Measurements from ENCODE around the gene SPEM1.

GRCh38 chr17:7466318-7466638, 46.2 kb downstream of the SPEM1 start:
- TF ChIP-seq CTCF (IDR thresholded peaks at IDR 0.05; ENCODE audit: low read depth, low read length, poor library complexity, severe bottlenecking) = no peak
- TF ChIP-seq EZH2phosphoT487 (IDR thresholded peaks at IDR 0.05; ENCODE audit: borderline replicate concordance, low read length) = no peak

All from DOHH2 (cell line).